HG03064 (cell line): ENCODE measurements around the gene STX8.
"Not testable (repeated sequence)": the region's sequence is repeated elsewhere in the genome, so short reads cannot be mapped to it uniquely, and the experiment has no call there.

Experiments used
- ATAC-seq: cut with Tn5 transposase; IDR thresholded peaks from one replicate; pipeline ENCODE4 v1.9.1; 2021; ENCODE audit warnings: low read depth; ENCODE audit not compliant: unreplicated experiment

Gene STX8

DNA sequence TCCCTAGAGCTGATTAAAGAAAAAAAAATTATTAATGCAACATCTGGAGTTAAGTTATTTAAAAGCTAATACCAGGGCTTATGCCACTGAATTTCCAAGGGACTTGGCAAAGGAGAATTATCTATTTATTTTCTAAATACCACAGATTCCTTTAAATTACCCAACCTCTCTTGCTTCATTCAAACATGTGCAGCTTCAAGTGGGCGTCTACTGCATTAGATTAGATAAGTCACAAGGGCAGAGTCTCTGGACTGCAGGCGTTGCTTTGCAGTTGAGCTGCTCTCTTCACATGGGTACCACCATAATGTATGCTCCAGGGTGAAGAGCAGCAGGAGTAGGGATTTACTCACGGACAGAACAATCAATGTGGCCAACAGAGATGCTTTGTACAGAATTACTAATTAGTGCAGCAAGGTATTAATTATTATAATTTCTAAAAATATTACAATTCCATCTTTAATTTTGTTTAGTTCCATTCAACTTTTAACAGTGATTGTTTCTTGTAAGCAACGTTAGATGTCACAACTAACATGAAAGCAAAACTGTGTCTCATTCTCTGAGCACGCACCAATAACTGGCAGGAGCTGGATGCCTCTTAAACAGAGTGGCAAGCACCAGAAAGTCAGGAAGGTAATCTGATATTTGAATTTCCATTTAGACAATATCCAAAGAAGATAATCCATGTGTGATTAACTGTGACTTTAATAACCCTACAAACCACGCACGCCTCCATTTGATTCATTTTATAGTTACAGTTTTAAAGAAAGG, 214.2 kb downstream of the STX8 start:
- ATAC-seq: no peak

DNA sequence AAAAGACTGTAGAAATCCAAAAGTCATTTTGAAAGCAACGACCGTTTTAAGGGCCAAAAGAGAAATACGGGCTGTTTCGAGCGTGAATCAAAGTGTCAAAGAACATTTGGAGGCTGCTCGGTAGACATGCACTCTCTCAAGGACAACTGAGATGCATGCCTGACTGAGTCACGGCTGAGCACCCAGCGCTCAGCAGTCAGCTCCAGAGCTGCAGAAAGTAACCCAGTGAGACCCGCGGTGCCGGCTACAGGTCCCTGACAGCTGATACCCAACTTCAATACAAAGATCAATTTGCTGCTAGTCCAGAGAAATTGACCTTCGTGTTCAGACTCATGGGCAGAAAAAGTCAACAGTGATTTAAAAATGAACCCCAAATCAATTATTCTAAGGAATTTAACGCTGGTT, 214.9 kb downstream of the STX8 start:
- no peak for ATAC-seq

DNA sequence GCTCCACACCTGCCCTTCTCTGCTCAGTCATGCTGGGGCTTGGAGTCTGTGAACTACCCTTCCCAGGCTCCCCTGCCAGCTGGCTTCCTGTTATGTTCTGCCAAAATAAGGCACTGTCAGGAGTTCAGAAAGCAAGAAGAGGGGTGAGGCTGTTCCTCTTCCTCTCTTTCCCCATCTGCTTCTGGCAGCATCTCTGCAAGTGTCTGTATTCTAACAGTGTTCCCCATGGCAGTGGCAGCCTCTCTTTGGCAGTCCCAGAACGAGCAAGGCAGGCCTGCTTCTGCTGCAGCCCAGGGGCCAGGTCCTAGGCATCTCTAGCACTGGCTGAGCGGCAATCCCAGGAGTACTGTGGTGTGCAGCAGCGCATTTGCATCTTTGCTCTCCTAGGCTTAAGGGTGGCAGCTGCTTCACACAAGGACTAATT, 219.1 kb downstream of the STX8 start:
- no peak for ATAC-seq

DNA sequence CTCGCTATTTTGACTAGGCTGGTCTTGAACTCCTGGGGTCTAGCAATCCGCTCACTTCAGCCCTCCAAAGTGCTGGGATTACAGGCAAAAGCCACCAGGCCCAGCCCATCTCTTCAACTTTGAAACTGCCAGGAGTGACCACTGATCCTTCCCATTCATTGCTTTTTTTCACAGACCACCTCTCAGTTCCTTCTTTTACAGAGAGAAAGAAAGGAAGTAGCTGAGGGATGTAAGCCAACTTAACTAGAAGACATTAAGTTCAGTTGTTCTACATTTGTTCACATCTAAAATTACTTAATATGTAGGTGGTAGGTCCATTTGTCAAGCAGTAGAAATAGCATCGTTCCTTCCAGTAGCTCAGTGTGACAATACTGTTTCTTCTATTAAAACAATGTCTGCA, 219.8 kb downstream of the STX8 start:
- no peak for ATAC-seq

DNA sequence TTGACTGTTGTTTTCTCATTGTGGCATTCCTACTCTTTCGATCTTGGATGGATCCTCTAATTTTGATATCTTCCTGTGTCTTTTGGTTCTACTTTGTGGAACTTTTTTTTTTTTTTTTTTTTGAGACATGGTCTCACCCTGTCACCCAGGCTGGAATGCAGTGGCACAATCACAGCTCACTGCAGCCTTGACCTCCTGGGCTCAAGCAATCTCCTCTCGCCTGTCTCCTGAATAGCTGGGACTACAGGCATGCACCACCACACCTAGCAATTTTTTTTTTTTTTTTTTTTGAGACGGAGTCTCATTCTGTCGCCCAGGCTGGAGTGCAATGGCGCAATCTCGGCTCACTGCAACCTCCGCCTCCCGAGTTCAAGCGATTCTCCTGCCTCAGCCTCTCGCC, 220.4 kb downstream of the STX8 start:
- not testable (repeated sequence) for ATAC-seq

DNA sequence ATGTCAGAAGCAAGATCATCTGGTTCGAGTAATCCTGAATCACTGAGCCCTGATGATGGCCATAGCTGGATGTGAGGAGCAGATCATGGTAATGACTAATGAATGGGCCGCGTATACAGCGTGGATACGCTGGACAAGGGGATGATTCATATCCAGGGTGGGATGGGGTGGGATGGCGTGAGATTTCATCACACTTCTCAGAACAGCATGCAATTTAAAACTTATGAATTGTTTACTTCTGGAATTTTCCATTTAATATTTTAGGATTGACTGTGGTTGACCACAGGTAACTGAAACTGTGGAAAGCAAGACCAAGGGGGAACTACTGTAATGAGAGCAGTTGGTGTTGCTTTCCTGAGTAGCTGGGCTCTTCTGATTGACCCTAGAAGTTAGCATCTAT, 225.5 kb downstream of the STX8 start:
- no peak for ATAC-seq

DNA sequence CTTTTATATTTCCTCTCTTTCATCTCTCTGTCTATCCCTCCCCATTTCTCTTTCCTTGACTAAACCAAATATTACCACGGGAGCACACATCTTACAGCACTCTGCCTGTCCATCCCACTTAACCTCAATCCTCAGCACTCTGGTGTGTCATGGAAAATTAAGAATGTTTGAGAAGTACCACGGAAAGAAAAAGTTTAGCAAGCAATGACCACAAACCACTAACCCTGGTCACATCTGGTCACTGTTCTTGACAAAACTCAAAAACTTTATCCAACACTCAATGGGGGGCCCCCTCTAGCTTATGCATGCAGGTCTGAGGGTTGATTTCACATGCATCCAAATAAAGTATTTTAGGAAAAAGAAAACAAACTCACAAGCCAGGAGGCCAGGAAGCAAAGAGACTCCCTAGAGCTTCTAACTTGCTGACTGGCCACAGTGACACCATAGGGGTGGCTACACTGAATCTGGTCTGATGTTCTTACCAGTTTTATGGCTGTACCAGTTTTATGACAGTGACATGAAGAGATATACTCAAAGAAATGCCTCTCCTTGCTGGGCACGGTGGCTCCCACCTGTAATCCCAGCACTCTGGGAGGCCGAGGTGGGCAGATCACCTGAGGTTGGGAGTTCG, 229.2 kb downstream of the STX8 start:
- ATAC-seq: no peak

DNA sequence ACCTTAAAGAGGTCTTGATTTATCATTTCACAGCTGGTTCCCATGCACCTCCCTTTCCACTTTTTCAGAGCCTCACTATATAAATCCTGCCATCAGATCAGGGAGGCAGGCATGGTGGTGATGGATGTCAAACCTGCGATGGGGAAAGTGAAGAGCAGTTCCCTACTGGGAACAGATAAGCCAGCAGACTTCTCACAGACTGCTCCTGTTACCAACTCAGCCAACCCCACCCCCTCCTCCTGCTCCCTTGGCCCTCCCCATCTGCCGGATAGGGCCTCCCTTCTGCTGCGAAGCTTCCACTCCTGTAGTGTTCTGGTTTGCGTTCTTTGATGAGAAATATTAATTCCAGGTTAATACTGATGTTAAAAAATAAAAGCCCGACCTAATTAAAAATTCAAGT, 232.1 kb downstream of the STX8 start:
- no peak for ATAC-seq

DNA sequence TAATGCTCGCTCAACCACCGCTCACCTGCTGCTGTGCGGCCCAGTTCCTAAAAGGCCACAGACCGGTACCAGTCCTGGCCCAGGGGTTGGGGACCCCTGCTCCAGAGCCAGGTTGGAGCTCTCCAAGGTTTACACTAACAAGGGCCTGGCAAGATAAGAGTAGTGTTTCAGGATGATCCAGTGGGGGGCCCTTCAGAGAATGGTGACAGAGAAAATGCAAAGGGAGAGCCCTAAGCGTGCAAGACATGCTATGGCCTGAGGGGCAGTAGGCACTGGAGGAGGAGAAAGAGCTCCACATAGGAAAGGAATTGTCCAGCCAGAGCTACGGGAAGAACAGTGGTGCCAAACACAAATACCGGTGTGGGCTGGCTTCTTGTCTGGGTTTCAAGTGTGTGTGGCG, 233.4 kb downstream of the STX8 start:
- ATAC-seq: no peak

DNA sequence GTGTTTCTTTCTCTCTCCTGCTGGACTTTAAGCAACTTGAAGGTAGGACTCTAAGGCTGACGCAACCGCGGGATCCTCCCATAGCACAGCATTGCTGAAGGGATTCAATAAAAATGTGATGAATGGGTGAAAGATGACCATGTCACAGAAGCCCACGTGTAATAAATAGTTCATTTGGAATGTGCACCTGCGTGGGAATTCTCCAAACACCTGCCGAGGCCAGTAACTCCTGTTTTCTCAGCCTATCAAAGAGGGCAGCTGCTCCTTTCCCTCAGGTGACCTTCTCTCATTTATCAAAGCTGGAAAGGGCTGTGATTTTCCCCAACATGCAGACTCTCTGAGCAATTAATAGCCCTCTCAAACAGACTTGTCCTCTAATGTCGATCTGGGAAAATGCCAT, 235.7 kb downstream of the STX8 start:
- no peak for ATAC-seq

DNA sequence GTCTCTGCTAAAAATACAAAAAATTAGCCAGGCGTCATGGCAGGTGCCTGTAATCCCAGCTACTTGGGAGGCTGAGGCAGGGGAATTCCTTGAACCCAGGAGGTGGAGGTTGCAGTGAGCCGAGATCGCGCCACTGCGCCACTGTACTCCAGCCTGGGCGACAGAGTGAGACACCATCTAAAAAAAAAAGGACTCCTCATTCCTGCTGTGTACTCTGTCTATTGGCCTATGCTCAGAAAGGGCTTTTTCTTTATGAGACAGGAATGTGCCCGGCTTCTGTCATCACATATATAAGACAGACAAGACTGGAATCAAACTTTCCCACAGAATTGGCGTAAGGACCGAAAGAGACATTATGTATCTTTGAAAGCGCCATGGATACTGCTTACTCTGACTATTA, 236.1 kb downstream of the STX8 start:
- not testable (repeated sequence) for ATAC-seq

DNA sequence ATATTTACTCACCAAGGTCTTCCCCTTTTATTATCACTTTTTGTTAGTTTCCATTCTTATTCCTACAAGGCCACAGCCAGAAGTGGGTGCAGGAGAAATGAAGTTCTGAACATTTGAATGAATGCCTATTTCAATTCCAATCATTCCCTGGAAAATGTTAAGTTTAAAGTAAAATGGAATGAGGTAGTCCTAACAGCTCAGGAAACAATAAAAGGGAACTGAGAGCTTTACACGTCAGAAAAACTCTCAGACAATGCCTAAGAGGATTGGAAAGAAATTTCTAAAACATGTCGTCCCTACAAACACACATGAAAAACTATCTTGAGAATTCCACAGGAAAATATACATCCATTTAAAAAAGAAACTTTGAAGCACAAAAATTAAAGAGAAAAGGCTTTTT, 238.8 kb downstream of the STX8 start:
- no peak for ATAC-seq

DNA sequence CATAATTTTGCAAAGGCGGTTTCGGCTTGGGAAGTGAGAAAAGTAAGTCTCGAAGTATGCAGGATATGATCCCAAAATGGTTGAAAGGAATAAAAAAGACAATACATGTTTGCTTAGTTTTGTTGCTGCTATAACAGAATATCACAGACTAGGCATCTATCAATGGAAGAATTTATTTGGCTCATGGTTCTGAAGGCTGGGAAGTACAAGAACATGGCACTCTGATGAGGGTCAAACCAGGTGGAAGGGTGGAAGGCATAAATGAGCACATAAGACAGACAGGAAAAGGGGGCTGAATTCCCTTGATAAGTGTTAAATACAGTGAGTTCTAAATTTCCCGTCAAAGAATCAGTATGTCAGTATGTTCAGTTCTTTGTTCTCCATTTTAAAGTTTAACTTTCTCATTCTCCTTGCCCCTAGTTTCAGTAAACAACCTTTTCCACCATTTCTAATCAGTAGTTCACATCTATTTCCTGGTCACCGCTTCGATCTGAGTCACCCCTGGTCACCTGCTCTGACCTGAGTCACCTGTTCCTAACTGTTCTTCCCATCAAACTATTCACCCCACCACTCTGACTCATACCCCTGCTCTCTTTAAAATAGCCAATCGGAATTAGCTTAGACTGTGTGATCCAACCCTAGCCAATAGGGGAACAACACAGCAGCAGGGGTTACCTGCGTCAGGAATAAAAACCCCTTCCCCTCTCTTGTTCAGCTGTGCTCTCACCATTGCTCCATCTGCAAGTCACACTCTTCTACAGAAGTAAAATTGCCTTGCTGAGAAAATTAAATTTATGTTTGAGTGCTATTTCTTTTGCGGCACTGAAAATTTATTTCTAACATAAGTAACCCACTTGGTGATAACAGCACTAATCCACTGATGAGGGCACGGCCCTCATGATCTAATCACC, 240.8 kb downstream of the STX8 start:
- no peak for ATAC-seq

DNA sequence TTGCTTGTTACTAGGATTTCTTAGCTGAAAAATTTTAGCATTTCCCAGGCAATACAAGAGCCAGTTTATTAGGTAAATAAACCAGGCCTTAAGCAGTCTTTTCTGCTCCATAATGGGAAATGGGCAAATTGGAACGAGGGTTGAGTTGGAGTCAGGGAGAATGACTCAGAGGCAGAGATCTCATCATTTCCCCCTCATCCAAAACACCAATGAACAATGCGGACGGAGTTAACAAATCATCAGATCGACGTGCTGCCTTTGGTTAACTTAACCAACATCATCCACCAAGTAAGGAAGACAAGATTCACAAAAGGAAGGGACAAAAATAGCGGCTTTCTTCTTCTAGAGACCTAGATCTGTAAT, 243.5 kb downstream of the STX8 start:
- ATAC-seq: no peak

DNA sequence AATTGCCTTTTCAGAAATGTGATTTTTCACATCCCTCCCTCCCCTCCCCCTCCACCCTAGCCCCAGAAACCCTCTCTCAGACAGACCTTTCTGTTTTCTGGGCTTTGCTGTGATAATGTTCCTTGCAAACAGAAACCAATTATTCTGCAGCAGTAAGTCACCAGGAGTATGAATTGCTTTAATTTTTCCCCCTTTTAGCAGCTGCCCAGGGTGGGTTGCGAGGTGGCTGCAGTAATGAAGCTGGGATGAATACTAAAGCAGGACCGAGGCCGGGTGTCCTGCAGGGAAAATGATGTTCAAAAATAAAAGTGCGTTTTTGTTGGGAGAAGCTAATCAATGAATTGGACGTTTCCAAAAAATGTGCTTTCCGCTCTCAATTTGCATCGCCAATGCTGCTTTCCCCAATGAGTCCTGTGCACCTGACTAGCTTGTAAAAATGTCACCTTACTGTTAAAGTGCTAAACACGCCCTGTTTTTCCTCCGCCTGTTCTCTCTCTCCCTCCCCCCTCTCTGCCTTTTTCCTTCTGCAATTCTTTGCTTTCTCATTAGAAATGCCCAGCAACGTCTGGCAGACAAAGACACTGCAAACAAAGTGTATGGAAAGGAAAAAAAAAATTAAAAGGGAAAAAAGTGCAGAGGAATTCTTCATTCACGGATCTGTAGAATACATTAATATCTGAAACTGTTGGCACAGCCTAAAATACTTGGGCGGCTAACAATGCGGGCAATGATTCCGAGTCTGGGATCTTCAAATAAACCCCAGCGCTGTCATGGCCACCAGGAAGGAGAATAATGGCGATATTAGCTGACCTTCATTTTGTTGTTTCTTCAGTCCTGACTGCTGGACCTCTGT, 244.1 kb downstream of the STX8 start:
- no peak for ATAC-seq

DNA sequence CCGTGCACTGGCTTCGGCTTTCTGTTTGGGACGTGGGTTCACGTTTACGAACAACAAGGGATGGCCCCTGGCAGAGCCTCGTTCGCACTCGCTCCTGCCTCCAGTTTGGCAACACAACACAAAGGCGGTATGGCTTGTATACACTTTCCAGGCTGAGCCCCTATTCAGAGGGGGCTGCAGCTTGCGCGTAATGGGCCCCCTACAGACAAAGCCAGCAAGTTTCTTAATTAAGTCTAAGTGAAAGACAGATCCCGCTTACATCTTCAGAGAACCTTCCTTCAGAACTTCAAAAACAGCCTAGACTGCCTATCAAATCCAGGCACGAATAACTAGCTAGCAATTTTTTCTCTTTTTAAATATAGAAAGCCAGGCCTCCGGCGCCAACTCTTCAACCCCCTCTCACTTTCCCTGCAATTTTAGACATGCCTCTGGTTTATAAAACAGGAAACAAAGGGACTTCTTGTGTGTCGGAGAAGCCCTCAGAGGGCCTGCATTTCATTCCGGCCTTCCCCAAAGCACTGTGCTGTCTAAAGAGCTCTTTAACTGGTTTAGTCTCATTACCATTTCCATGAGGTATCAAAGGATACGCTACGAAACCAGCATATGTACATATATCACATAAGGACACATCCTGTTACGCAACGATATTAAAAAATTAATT, 244.9 kb downstream of the STX8 start:
- ATAC-seq: no peak

DNA sequence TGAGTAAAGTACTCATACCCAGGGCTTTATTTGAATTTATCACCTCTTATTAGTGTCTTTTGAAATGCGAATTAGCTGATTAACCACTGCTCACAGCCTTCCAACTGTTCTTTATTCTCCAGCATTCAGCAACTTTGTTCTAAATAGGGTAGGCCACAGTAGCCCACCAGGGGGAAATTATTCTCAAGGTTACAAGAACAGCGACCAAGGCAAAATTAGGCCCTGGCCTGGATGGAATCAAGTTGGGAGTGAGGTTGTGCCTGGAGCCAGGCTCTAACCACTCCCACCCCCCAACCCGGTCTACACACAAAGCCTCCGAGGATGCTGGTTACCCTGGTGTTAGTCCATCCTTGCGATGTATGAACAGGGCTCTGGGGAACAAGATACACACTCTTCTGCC, 245.5 kb downstream of the STX8 start:
- ATAC-seq: no peak

DNA sequence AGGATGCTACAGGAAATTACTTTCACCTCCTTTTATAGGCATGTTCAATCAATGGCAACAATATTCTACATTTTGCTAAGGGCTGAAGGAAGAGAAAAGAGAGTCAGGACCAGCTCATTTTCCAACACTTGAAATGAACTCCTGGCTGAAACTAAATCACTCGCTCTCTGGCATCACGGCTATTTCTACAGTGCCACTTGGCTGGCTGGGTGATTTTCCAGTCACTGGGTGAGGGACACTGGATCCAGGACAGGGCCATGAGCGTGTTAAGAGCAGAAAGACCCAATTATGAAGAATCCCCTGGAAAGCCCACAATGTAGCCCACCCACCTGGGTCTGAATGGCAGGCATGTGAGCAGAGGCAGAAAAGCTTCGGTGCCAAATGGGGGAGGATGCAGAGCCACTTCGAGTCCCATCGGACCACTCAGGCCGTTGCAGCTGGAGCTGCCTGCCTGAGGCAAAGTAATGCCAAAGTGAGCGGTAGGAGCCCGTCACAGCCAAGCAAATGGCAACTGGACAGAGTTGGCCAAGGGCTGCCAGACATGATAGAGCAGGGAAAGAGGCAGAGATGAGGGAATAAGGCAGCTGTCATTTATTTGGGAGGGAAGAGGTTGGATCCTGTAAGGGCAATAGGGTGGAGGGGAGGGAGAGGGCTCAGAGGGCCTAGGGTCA, 246.2 kb downstream of the STX8 start:
- ATAC-seq: no peak

DNA sequence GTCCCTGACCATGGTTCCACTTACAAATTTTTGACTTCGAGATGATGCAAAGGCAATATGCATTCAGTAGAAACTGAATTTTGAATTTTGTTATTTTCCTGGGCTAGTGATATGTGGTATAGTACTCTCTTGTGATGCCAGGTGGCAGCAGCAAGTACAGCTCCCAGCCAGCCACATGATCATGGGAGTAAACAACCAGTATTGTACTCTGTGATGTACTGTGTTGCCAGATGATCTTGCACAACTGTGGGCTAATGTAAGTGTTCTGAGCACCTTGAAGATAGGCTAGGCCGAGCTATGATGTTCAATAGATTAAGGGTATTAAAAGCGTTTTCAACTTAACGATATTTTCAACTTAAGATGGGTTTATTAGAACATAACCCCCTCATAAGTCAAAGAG, 250.8 kb downstream of the STX8 start:
- ATAC-seq: no peak

DNA sequence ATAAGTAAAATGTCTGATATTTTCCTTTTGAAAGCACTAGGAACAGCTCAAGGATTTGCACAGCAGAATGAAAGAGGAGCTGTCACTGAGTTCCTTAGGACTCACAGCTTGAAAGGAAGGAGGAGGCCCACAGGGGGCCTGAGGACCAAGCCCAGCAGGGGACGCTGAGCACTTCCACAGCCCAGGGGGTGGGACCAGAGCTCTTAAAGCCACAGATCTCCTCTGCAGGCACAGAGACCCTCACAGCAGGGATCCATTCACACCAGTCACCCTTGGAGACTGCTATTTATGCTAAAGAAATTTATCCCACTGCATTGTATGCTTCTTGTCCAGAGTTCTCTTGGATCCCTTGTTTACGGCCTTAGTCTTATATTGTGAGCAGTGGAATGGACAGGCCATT, 253.3 kb downstream of the STX8 start:
- ATAC-seq: no peak
